Measurements from ENCODE around the gene RHNO1.
A peak's percentile ranks its signal among the peaks of the same experiment; 100 is the strongest.

RHNO1 gene, protein sequence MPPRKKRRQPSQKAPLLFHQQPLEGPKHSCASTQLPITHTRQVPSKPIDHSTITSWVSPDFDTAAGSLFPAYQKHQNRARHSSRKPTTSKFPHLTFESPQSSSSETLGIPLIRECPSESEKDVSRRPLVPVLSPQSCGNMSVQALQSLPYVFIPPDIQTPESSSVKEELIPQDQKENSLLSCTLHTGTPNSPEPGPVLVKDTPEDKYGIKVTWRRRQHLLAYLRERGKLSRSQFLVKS

DNA sequence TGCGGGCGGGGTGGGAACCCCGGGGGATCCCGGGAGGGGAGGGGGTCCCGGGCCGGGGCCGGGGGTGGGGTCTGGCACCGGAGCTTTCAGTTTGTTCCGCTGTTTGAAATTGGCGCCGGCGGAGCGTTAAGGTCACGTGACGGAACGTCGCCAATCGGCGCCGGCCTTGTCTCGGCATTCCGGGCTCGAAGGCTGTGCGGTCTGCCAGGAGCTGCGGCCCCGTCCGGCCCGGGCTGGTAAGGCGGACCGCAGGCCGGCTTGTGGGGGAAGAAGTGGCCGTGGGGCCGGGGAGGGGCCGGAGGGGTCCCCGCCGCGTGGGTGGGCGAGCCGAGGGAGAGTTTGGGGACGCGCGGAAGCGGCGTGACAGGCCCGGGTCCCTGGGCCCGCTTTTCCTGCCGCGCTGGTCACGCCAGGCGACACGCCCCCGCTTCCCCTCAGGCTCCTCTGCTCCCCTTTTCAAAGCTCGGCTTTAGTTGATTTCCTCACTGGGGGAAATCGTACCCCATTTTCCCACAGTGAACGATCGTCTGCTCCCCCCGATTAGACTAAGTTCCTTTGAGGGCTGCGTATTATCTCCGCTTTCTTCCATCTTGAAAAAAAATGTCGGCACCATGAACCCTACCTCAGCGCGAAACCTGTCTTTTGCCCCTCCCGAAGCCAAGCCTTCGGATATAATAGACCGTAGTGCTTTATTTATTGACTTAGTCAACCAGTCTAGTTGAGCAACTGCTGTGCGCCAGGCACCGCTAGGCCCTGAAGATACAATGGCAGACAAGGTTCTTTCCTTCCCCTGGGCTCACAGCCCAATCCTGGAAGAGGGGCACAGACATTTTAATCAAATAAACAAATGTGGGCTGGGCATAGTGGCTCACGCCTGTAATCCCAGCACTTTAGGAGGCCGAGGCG lies at the start of gene RHNO1, which contains the start of gene FOXM1:
Gene RHNO1, plus strand, starts transcription at position 177 of the 906 bp plus-strand sequence. CDS start 8,144 bp downstream, outside the sequence.
Gene FOXM1, minus strand, starts transcription at position 128 of the 906 bp plus-strand sequence. CDS start 2,696 bp downstream, outside the sequence.
- Histone ChIP-seq H3K36me3 (ENCODE audit: control insufficient read depth in 1 of 2, insufficient read depth in 2 of 2, low read length in 2 of 2) (no peaks in the 10 kb centered on the region), H3K27ac (ENCODE audit: low read length) (peak within 1 kb of the TSS; percentile 99), H3K4me1 (ENCODE audit: control insufficient read depth in 1 of 2, insufficient read depth in 2 of 2, low read length in 2 of 2) (peaks cover 7 to 15% of the 10 kb centered on the region in 2 donors), H3K27me3 (ENCODE audit: low read depth, low read length) (no peaks in the 10 kb centered on the region), H3K9me3 (ENCODE audit: control insufficient read depth in 1 of 2, low read length in 2 of 2) (no peaks in the 10 kb centered on the region), H3K4me3 (ENCODE audit: low read depth in 1 of 2, low read length in 2 of 2) (peak within 1 kb of the TSS; percentile 94 to 97)

DNA sequence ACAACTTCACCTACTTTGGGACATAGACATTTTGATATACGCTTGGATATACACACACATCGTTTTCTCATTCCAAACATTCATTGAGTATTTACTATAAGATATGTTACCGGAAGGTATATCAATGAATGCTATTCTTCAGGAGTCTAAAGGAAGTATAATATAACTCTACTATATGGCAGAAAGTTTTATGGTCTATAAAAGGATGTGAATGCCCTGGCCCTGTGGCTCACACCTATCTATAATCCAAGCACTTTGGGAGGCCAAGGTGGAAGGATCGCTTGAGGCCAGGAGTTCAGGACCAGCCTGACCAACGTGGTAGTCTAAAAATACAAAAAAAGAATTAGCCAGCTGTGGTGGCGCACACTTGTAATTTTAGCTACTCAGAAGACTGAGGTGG lies 47.7 kb upstream of the RHNO1 start:
- no peaks in the 10 kb centered on the region for H3K9me3 ChIP-seq (ENCODE audit: control insufficient read depth in 1 of 2, low read length in 2 of 2)
- peaks cover 42 to 72% of the 10 kb centered on the region in 2 donors for H3K36me3 ChIP-seq (ENCODE audit: control insufficient read depth in 1 of 2, insufficient read depth in 2 of 2, low read length in 2 of 2)
- H3K27ac ChIP-seq (ENCODE audit: low read length), result no peak overlapping the region

DNA sequence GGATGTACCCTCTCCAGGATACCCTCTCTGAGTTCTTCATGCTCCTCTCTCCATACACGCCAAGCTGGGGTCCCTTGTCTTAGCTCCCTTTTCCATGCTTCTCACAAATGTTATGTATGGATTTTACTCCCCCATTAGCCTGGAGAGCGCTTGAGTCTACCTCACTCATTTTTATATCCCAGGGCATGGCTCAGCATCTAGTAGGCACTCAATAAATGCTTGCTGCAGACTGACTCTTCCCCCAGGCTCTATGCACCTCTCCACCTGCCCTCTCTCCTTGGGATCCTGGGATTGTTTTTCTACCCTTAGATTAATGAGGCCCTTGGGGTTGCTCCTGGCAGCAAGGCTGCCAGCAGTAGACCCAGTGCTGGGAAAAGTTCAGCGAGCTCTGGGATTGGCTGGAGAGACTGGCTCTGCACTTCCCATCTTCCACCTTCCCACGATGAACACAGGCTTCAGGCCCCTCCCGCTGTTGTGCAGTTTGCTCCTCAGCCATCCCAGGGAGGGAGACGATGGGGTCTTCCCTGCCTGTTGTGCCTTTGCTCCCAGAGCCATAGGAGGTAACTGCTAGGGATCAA lies 44.4 kb upstream of the RHNO1 start:
- Histone ChIP-seq H3K36me3 (ENCODE audit: control insufficient read depth in 1 of 2, insufficient read depth in 2 of 2, low read length in 2 of 2) (peaks cover 14 to 38% of the 10 kb centered on the region in 2 donors), H3K4me3 (ENCODE audit: low read depth in 1 of 2, low read length in 2 of 2) (no peak overlapping the region), H3K27ac (ENCODE audit: low read length) (no peak overlapping the region), H3K4me1 (ENCODE audit: control insufficient read depth in 1 of 2, insufficient read depth in 2 of 2, low read length in 2 of 2) (peaks cover 0 to 15% of the 10 kb centered on the region in 2 donors), H3K27me3 (ENCODE audit: low read depth, low read length) (no peaks in the 10 kb centered on the region), H3K9me3 (ENCODE audit: control insufficient read depth in 1 of 2, low read length in 2 of 2) (no peaks in the 10 kb centered on the region)

More for the DNA sequence above, 47.7 kb upstream of the RHNO1 start:
- Histone ChIP-seq H3K4me1 (ENCODE audit: control insufficient read depth in 1 of 2, insufficient read depth in 2 of 2, low read length in 2 of 2) (peaks cover 0 to under 1% of the 10 kb centered on the region in 2 donors), H3K27me3 (ENCODE audit: low read depth, low read length) (no peaks in the 10 kb centered on the region), H3K4me3 (ENCODE audit: low read depth in 1 of 2, low read length in 2 of 2) (no peak overlapping the region)

DNA sequence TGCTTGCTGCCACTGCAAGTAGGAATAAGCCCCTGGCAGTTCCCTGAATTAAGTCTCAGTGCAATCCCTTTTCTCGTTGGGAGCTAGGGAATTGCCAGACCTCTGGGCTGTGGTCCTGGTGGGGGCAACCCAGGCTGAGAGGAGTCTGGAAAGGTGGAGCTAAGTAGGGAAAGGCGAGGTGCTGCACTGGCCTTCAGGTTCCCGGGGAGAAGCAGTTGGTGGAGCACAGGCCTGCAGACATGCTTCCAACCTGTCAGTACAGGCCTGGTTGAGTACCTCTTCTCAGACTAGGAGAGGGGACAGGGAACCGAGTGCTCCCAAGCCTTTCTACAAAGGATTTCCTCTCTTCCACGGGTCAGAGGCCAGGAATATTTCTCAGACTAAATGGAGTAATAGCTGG lies 43.7 kb upstream of the RHNO1 start:
- Histone ChIP-seq H3K4me3 (ENCODE audit: low read depth in 1 of 2, low read length in 2 of 2) (peak overlapping the region in 1 of 2 donors; percentile 16), H3K4me1 (ENCODE audit: control insufficient read depth in 1 of 2, insufficient read depth in 2 of 2, low read length in 2 of 2) (peaks cover 0 to 15% of the 10 kb centered on the region in 2 donors), H3K27me3 (ENCODE audit: low read depth, low read length) (no peaks in the 10 kb centered on the region), H3K27ac (ENCODE audit: low read length) (no peak overlapping the region), H3K9me3 (ENCODE audit: control insufficient read depth in 1 of 2, low read length in 2 of 2) (no peaks in the 10 kb centered on the region), H3K36me3 (ENCODE audit: control insufficient read depth in 1 of 2, insufficient read depth in 2 of 2, low read length in 2 of 2) (peaks cover 12 to 31% of the 10 kb centered on the region in 2 donors)

DNA sequence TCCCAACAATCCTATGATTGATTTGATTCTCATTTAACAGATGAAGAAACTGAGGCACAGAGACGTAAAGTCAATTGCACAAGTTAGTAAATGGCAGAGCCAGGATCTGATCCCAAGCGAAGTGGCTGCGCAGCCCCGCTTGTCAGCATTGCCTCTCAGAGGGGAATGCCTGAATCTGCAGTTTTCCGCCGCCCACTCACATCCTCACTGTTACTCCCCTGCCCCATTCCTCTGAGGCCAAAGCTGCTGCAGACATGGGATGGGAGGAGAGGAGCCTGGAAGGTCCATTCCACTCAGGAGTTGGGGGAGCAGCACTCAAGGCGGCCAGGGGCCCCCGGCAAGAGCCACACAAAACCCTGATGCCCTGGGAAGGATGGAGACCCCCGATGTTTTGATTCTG lies 43.2 kb upstream of the RHNO1 start:
- H3K4me3 ChIP-seq (ENCODE audit: low read depth in 1 of 2, low read length in 2 of 2), result peak overlapping the region; percentile 30 to 49

DNA sequence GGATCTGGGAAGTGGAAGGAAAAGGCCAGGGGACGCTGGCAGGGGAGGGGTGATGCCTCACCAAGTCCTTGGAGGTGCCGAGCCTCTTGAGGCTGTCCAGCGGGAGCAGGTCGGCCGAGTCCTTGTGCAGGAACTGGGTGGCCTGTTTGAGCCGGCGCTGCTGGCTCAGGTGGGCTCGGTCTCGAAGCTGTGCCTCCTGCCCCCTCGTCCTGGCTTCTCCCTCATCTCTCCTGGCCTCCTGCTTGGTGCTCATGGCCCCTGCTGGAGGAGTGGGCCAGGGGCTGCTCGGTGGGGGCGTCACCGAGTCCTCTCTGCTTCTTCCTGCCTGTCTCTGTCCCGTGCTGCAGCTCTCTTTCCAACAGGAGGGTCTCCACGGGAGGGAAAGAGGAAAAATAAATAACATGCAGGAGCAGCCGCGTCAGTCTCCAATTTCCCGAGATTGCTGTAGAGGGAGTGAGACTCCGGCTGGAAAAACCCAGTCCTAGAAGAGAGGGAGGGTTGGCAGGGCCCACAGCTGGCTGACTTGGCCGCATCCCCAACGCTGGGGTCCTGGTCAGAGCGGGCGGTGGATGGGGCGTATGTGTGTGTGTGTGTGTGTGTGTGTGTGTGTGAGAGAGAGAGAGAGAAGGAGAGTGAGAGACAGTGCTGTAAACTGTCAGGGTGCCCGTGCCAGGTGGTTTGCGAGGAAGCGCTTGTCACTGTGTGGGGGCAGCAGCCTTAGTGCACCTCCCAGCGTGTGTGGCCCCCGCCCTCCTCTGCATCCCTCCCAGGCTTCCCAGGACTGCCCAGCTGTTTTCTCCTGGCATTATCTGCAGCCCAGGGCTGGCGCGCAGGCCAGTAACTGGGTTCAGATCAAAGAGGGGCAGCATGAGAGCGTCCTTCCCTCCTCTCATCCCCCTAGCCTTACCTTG lies 42.2 kb upstream of the RHNO1 start, which contains the start of gene NRIP2:
Gene NRIP2, minus strand, starts transcription at position 455 of the 911 bp plus-strand sequence. Its CDS starts 52 bp downstream, at position 403.
- Histone ChIP-seq H3K36me3 (ENCODE audit: control insufficient read depth in 1 of 2, insufficient read depth in 2 of 2, low read length in 2 of 2) (peaks cover 15 to 17% of the 10 kb centered on the region in 2 donors), H3K27me3 (ENCODE audit: low read depth, low read length) (no peaks in the 10 kb centered on the region), H3K9me3 (ENCODE audit: control insufficient read depth in 1 of 2, low read length in 2 of 2) (no peaks in the 10 kb centered on the region), H3K27ac (ENCODE audit: low read length) (no peak within 1 kb of the TSS), H3K4me1 (ENCODE audit: control insufficient read depth in 1 of 2, insufficient read depth in 2 of 2, low read length in 2 of 2) (peaks cover 0 to 15% of the 10 kb centered on the region in 2 donors), H3K4me3 (ENCODE audit: low read depth in 1 of 2, low read length in 2 of 2) (peak within 1 kb of the TSS; percentile 30 to 49)

More for the DNA sequence above, 43.2 kb upstream of the RHNO1 start:
- H3K36me3 ChIP-seq (ENCODE audit: control insufficient read depth in 1 of 2, insufficient read depth in 2 of 2, low read length in 2 of 2), result peaks cover 15 to 27% of the 10 kb centered on the region in 2 donors
- peaks cover 0 to 15% of the 10 kb centered on the region in 2 donors for H3K4me1 ChIP-seq (ENCODE audit: control insufficient read depth in 1 of 2, insufficient read depth in 2 of 2, low read length in 2 of 2)
- H3K27me3 ChIP-seq (ENCODE audit: low read depth, low read length), result no peaks in the 10 kb centered on the region
- no peaks in the 10 kb centered on the region for H3K9me3 ChIP-seq (ENCODE audit: control insufficient read depth in 1 of 2, low read length in 2 of 2)
- H3K27ac ChIP-seq (ENCODE audit: low read length), result no peak overlapping the region

DNA sequence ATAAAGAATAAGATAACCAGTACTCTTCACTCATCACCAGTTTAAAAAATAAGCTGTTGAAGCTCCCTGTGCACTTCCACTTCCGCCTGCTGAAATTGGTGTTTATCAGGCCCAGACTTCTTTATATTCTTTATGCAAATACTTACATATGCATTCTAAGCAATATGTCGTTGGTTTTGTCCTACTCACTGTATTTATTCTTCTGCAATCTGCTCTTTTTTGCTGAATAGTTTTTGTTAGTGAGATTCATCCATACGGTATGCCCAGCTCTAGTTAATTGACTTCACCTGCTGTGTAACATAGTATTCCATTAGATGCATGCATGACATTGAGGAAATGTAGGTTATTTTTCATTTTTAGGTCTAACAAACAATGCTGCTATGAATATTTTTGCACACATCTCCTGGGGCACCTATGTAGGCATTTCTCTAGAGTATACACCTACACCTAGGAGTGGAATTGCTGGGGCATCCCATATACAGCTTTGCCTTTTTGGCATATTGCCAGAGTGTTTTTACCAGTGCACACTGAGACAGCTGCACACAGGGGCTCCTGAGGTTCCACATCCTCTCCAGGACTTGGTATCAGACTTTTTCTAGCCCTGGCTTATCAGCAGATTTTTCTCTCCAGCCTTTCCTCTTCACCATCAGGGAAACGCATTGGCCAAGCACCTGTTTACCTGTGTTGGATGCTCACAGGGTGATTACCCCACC lies 41.2 kb upstream of the RHNO1 start:
- Histone ChIP-seq H3K4me1 (ENCODE audit: control insufficient read depth in 1 of 2, insufficient read depth in 2 of 2, low read length in 2 of 2) (peaks cover 0 to 15% of the 10 kb centered on the region in 2 donors), H3K36me3 (ENCODE audit: control insufficient read depth in 1 of 2, insufficient read depth in 2 of 2, low read length in 2 of 2) (peaks cover 8 to 9% of the 10 kb centered on the region in 2 donors), H3K9me3 (ENCODE audit: control insufficient read depth in 1 of 2, low read length in 2 of 2) (no peaks in the 10 kb centered on the region), H3K27ac (ENCODE audit: low read length) (no peak overlapping the region), H3K27me3 (ENCODE audit: low read depth, low read length) (no peaks in the 10 kb centered on the region), H3K4me3 (ENCODE audit: low read depth in 1 of 2, low read length in 2 of 2) (no peak overlapping the region)

DNA sequence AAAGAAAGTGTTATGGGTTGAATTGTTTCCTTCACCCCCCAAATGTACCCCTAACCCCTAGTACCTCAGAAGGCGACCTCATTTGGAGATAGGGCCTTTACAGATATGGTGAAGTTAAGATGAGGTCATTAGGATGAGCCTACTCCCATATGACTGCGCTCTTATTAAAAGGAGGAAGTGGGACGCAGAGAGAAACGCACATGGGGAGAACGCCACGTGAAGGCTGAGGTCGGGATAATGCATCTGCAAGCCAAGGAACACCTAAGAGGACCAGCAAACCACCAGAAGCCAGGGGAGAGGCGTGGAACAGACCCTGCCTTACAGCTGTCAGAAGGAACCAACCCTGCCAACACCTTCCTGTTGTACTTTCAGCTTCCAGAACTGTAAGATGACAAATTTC lies 40.4 kb upstream of the RHNO1 start:
- Histone ChIP-seq H3K36me3 (ENCODE audit: control insufficient read depth in 1 of 2, insufficient read depth in 2 of 2, low read length in 2 of 2) (peaks cover under 1 to 8% of the 10 kb centered on the region in 2 donors), H3K27me3 (ENCODE audit: low read depth, low read length) (no peaks in the 10 kb centered on the region), H3K4me3 (ENCODE audit: low read depth in 1 of 2, low read length in 2 of 2) (no peak overlapping the region), H3K4me1 (ENCODE audit: control insufficient read depth in 1 of 2, insufficient read depth in 2 of 2, low read length in 2 of 2) (peaks cover 0 to 15% of the 10 kb centered on the region in 2 donors), H3K9me3 (ENCODE audit: control insufficient read depth in 1 of 2, low read length in 2 of 2) (no peaks in the 10 kb centered on the region), H3K27ac (ENCODE audit: low read length) (no peak overlapping the region)

DNA sequence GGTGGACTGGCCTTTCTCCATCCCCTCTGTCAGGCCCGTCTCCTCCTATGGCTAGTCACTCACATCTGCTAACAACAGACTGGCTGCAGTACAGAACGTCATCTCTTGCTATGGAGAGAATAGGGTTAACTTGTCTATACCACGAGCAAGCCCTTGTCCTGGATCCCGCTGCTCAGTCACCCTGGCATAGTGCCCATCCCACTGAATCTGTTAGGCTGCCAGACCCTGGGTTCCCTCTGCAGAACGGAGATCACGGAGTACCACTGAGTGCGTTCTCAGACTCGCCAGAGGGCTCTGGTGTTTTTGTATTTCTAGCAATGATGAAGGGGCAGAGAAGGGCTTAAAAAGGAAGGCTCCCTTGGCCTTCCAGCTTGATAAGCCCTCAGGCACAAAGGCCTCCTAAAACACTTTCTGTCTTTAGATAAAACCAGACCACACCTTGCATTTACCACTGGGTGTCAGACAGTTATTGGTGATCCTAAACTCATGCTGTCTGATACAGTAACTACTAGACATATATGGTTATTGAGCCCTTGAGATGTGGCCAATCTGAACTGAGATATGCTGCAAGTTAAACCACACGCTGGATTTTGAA lies 35.9 kb upstream of the RHNO1 start:
- no peak overlapping the region for H3K27ac ChIP-seq (ENCODE audit: low read length)
- H3K4me3 ChIP-seq (ENCODE audit: low read depth in 1 of 2, low read length in 2 of 2), result no peak overlapping the region

More for the DNA sequence above, 35.9 kb upstream of the RHNO1 start:
- no peaks in the 10 kb centered on the region for H3K27me3 ChIP-seq (ENCODE audit: low read depth, low read length)
- H3K36me3 ChIP-seq (ENCODE audit: control insufficient read depth in 1 of 2, insufficient read depth in 2 of 2, low read length in 2 of 2), result peaks cover 0 to 8% of the 10 kb centered on the region in 2 donors
- no peaks in the 10 kb centered on the region for H3K4me1 ChIP-seq (ENCODE audit: control insufficient read depth in 1 of 2, insufficient read depth in 2 of 2, low read length in 2 of 2)
- no peaks in the 10 kb centered on the region for H3K9me3 ChIP-seq (ENCODE audit: control insufficient read depth in 1 of 2, low read length in 2 of 2)

Measured in muscle layer of duodenum (tissue), 2 donors.